HG02571 (cell line): ENCODE data around the gene LRRN2.

ENCODE experiments used
- ATAC-seq: cut with Tn5 transposase; IDR thresholded peaks from one replicate; pipeline ENCODE4 v1.9.1; 2021; ENCODE audit warnings: mild to moderate bottlenecking, moderate library complexity; ENCODE audit not compliant: unreplicated experiment

LRRN2 gene

DNA sequence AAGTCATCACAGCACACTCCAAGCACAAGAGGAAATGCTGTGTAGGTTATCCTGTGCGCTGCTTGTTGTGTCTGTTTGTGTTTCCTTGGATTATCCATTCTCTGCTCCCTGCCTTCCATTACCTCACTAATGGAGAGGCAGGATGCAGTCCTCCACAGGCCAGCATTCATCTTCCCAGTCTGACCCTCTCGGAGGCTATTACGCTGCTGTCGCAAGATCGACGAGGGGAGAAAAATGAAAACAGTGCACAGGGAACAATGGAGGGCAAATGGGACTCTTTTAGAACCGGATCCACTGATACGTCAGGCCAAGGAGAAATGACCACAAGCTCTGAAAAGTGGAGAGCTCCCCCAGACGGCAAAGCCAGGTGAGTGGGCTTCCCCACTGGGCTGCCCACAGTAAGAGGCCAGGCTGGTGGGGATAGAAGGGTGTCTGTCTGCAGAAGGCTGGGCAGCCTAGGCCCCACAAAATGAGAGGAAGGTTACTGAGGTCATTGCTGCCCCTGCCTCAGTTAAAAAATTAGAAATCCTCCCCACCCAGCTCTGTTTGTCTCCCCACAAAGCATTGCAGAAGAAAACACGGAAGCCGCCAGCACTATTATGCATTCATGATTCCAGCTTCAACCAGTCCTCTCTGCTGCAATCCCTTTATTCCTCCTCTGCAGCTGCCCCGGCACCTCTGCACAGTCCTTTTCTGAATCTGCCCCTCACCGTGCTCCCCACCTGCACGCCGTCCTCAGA lies 21.7 kb downstream of the LRRN2 start:
- ATAC-seq: no peak

DNA sequence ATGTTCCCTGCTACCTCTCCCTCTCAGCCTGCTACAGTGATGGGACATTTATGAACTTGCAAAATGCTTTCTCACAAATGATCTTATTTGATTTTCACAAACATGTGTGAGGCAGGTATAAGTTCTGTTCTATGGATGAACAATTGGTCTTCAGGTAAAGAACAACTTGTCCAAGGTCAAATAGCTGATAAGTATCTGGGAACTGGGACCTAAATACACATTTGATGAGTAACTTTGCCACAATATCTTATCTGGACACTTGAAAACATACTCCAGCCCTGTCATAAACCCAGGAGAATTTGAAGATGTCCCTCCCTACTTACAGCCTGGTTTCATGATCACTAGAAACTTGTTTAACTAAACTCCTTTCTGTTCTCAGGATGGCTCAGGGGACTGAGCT lies 23.0 kb downstream of the LRRN2 start:
- no peak for ATAC-seq

DNA sequence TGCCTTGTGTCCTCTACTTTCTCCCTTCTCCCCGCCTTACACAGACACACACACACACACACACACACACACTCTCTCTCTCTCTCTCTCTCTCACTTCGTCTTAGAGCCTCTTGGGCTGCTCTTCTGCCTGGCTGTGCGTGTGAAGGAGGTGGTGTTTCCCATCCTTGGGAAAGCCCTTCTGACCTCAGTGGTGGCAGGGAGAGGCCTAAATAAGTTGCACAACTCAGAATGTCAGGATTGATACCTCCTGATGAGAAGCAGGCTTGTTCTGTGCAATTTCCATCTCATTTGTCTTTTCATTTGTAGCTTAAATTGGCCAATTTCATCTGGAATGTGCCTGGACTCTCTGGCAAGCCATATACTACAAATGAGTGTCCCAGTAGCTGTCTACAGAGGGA lies 25.0 kb downstream of the LRRN2 start:
- ATAC-seq: no peak

DNA sequence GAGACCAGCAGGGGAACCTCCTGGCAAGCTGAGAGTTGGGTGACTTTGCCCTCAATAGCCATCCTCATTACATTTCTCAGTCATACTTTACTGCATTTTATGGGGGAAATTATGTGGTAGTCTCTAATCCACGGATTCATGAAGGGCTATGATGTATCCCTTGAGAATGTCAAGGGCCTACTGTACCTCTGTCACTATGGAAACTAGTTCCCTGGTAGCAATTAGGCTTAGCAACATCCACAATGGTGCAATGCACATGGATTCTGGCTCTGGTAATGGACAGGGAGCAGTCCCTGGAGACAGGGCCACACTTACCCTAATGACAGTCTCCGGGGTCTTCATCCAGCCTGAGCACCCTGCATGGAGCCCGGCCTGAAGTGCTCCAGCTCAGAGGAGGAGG lies 26.5 kb downstream of the LRRN2 start:
- no peak for ATAC-seq

DNA sequence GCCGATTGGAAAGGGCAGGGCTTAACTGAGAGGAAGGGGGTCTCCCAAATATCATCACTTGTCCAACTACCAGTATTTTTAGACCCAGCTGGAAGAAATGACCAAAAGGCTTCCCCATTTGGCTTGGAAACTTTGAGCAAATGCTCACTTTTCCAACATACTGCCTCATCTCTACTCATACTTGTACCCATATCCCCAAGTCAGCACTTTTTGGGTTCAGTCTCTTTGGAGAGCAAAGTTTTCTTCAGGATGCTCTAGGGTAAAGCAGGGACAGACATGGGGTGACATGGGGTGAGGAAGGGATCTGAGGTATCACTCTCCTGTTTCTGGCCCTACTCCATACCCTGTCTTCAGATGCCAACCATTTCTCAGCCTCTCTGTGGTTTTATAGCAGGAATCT lies 27.2 kb downstream of the LRRN2 start:
- no peak for ATAC-seq

DNA sequence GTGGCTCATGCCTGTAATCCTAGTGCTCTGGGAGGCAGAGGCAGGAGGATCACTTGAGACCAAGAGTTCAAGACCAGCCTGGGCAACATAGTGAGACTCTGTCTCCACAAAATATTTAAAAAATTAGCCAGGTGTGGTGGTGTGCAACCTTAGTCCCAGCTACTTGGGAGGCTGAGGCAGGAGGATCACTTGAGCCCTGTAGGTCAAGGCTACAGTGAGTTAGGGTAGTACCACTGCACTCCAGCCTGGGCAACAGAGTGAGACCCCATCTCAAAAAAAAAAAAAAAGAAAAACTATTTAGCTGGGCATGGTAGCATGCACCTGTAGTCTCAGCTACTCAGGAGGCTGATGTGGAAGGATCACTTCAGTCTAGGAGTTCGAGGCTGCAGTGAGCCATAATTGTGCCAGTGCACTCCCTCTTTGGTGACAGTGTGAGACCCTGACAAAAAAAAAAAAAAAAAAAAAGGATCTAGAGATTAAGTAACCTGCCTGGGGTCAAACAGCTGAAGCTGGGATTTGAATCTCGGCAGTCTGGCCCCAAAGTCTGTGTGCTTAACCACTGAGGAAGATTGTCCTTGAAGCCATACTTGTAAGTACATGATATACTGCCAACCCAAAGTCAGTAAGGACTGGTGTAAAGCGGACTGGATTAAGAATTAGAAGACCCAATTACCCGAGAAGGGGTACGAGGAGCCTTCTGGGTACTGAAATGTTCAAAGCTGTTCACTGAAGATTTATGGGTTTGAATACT lies 31.8 kb downstream of the LRRN2 start:
- ATAC-seq: no peak

DNA sequence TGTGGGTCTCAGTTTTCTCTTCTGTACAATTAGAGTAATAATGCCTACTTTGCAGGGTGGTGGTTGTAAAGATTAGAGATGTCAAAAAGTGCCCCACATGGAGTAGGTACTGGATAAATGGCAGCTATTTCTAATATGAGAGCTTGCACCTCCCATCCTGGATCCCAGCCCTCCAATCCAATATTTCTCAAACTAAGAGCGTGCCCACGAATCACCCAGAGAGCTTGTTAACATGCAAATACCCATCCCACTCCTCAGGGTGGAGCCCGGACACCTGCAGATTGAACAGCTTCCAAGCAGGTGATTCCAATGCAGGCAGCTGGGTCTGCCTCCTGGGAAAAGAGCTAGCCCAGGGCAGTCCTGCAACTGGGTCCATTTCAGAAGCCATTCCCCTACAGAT lies 33.0 kb downstream of the LRRN2 start:
- no peak for ATAC-seq

DNA sequence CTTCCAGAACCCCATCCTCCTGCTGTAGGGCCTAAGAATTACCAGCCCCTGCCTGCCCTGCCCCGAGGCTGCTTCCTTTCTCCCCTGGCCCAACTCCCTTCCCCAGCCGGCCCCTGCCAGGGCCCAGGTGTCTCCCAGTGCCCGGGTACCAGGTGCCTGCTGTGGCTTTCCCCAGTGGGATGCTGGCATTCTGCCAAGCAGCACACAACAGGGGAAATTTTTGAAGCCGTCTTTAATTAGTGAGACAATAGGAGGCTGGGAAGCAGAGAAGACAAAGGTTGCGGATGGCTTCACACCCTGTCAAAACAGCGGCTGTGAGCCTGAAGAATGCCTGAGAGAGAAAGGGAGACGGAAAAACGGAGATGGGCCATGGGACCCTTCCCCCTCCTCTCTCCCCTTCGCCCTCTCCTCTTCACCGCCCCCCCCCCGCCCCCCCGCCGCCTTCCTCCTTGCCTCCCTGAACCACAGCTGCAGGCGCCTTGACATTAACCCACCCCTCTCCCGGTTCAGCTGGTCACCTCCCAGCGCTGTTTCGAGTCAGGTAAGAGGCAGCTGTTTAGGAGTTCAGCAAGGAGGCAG lies 33.6 kb downstream of the LRRN2 start:
- ATAC-seq: no peak

DNA sequence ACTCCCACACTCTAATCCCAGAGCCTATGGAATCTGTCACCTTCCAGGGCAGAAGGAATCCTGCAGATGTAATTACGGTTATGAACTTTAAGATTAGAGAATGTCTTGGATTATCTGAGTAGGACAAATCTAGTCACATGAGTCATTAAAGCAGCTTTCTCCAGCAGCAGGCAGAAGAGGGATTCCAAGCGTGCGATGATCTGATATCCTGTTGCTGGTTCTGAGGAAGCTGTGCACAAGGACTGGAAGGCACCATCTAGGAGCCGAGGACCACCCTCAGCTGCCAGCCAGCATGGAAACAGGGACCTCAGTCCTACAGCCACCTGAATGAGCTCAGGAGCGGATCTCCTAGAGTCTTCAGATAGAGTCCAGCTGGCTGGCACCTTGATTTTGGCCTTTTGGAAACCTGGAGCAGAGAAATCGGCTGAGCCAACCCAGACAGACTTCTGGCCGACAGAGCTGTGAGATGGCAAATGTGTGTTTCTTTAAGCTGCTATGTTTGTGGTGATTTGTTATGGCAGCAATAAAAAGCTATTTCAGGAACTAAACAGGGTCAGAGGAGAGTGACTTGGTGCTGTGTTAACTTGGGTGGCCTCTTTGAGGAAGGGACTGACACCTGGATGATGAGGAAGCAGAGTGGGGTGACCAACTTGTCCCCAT lies 34.5 kb downstream of the LRRN2 start:
- ATAC-seq: no peak

DNA sequence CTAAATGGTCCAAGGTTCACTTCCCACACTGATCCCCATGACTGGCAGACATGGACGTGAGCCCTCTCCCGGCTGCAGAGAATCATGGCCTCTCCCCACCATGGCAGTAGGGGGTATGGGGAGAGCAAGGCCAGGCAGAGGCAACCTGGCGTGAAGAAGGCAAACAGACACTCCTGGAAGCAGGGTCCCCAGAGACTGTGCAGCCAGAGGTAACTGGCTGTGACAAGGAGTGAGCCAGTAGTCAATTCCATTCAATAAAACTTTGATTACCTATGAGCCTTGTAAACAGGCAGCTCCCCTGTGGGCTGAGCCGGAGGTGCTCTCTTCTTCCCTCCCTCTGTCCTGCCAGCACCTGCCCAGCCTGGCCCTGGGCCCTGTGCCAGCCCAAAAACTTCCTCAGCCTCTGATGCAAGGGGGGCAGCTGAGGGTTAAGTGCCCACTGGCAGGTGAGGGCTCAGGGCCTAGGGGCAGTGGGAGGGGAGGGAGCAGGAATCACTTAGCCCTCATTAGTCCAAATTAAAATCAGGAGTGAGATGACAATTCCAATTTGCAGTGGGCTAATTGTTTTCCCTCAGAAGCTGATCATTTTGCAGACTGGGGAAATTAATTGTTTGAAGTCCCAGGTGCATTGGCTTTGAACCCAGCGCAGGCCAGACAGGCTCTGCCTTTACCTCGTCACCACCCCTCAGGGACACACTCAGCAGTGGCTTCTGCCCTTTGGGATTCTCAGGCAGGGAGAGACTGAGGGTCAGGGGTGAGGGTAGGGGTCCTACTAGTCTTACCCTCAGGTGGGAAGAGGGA lies 35.6 kb downstream of the LRRN2 start:
- no peak for ATAC-seq

DNA sequence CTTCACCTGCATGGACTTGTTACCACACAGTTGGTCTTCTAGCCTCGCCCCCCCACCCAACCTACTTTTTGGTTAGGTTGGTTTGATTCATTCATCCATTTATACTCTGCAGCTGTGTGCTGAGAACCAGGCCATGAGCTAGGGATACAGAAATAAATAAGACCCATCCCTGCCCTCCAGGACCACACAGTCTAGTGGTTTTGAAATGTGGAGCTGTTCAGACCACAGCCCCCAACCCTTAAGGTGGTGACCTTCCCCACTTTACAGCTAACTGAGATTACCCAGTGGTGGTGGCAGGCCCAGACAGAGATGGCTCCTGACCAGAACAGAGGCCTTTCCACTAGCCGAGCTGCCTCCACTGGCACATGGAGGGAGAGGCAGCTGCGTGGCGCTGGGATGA lies 37.0 kb downstream of the LRRN2 start:
- no peak for ATAC-seq

DNA sequence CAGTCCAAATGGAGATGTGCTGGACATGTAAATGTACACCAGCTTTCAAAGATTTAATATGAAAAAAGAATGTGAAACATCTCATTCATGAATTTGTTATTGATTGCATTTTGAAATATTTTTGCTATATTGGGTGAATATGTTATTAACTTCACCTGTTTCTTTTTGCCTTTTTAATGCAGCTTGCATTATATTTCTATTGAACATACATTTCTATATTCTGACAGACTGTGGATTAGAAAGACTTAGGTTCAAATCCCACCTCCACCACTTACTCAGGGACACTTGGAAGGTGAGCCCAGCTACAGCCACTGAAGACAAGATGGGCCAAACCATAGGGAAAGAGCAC lies 37.8 kb downstream of the LRRN2 start:
- ATAC-seq: no peak

DNA sequence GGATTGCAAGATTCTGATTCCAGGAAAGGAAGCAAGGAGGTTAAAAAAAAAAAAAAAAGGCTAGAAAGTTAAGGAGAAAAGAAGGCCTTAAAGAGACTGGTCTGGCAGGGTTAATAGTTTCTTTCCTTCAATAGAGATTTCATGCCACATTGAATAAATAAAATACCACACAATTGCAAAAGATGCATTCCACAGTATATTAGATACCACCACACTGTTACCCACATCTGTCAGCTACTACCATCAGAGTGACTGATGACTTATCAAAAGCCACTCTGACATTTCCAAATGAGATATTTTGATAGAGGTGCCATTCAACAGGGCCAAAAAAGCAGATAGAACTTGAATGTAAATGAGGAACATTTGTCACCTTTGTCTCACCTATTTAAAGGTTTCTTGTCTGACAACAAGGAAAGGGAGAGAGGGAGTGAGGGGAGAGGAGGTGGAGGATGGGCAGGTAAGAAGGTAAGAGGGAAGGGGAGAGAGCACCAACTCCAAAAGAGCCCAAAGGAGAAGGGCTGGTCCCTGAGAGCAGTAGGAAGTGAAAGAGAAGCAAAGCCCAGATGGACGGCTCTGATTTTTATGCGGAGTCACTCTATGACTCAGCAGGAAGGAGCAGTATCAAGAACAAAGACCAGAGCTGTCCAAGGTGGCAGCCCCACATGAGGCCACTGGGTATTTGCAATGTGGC lies 38.3 kb downstream of the LRRN2 start:
- no peak for ATAC-seq

DNA sequence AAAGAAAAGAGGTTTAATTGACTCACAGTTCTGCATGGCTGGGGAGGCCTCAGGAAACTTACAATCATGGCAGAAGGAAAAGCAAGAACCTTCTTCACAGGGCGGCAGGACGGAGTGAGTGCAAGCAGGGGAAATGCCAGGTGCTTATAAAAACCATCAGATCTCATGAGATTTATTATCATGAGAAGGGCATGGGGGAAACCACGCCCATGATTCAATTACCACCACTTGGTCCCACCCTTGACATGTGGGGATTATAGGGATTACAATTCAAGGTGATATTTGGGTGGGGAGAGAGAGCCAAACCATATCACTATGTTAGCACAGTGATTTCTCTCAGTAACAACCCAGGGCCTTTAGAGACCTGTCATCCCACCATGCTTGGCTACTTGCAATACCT lies 39.9 kb downstream of the LRRN2 start:
- no peak for ATAC-seq

DNA sequence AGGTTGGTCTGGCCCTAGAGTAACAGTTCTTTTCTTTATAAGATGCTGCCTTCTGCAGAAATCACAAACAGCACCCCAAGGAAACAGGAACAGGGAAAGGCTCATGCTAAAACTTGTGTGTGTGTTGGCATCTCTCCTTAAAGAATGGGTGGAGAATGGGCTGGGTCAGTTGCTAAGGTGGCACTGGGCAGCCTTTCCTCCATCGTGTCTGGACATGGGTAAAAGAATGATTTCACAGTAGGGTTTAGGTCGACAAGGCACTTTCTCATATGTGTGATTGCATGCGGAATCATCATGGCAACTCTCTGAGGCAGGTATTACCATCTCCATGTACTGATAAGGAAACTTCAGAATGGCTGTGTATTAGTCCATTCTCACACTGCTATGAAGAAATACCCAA lies 40.3 kb downstream of the LRRN2 start:
- ATAC-seq: no peak

DNA sequence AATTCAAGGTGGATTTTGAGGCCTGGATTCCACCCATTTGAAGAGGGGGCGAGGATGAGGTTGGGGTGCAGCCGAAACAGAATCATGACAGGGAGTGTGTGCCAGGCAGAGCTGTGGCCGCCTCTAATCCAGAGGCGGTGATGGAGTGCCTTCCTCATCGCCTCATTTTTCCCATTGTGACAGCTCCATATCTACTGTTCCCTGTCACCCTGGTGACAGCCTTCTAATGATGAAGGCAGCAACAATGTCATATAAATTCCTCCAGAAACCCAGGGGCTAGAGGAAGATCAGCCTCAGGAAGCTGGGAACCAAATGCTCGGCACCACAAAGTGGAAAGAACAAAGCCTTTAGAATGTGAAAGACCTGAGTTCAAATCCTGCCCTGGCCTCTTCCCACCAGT lies 42.0 kb downstream of the LRRN2 start:
- no peak for ATAC-seq

DNA sequence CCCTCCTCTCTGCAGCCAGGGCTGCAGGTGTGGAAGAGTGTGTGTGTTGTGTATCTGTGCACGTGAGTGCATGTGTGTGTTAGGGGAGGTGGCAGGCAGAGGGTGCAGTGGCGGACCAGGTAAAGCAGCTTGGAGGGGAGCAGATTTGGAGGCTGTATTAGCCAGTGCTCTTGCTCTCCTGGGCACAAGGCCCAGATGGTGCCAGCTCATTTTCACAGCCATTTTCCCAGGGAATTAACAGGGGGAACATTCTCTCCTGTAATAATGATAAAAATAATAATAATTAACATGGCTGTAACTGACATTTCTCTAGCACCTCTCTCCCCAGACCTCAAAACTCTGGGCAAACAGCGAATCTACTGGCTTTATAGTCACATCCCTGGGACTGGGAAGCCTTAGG lies 43.6 kb downstream of the LRRN2 start:
- ATAC-seq: no peak

DNA sequence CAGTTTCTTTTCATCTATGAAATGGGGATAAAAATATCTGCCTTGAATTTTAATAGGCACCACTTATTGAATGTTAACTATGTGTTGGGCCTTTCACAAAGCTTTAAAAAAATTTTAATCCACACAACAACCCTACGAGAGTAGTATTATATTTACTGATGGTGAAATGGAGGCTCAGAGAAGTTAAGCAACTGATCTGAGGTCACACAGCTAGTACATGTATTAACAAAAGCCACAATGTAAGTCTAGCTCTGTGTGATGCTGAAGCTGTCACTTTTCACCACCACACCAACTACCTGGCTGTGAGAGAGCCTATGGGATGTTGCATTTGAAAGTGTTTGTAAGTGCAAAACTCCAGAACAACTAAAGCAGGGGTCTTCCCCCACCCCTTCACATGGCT lies 44.1 kb downstream of the LRRN2 start:
- ATAC-seq: no peak

DNA sequence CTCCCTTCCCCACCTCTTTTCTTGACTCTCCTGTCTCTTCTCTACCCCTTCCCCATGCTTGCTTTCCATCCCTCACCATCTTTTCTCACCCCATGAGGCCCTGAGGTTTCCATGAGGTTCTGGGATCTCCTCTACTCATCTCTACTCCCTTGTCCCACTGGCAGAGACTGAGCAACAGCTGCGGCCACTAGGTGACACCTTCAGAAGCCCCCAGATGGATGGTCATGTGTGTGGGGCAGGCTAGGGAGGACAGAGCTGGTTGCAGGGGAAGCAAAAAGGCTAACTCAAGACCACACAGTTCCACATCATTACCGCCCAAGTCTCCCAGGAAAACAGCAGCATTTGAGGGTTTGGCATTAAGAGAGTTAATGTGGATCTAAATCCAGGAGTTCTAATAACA lies 45.0 kb downstream of the LRRN2 start:
- no peak for ATAC-seq

DNA sequence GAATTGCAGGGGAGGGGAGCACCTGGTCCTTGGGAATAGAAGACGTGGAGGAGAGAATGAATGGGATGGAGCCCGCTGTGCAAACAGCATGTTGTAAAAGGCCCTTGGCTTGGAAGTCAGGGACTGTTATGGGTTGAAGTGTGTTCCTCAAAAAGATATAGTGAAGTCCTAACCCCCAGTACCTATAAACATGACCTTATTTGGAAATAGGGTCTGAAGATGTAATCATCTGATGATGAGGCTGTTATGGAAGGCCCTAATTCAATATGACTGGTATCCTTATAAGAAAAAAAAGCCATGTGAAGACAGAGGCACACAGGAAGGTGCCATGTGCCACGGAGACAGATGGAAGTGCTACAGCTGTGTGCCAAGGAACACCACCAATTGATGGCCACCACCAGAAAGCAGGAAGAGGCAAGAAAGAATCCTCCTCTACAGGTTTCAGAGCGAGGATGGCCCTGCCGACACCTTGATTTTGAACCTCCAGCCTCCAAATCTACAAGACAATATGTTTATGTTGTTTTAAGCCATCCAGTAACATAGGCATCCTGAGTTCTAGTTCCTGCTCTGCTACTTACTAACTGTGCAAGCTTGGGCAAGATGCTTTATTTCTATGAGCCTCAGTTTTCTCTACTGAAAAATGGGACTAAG lies 51.2 kb downstream of the LRRN2 start:
- ATAC-seq: no peak
